Kidney capillary endothelial cell (primary cell): ENCODE results near the gene LAIR1.
"Not testable (repeated sequence)": the region's sequence is repeated elsewhere in the genome, so short reads cannot be mapped to it uniquely, and the experiment has no call there.

Source experiments
- DNase-seq: peaks from one replicate; pipeline ENCODE4 v3.0.0-alpha.2; 2018; ENCODE audit warnings: low spot score

LAIR1 gene, protein sequence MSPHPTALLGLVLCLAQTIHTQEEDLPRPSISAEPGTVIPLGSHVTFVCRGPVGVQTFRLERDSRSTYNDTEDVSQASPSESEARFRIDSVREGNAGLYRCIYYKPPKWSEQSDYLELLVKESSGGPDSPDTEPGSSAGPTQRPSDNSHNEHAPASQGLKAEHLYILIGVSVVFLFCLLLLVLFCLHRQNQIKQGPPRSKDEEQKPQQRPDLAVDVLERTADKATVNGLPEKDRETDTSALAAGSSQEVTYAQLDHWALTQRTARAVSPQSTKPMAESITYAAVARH

DNA sequence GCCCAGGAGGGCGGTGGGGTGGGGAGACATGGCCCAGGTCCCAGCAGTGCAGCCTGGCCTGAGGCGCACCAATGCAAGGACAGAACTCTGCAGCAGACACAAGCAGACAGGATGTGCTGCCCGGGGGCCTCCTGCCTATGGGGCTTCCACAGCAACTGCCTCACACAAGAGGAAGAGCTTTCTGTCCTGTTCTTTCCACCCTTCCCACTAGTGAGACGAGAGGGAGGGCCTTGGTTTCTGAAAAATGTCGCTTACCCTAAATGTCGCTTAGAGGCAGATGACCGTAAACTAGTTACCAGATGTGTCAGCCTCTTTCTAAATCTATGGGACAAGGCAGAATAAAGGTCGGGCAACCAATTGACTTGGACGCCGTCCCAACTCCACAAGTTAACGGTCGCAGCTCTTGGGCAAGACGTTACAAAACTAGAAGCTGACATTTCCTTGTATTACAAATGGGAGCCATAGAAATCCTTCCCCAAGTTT, at the start of gene LAIR1:
LAIR1 (minus strand) TSS at position 157 of the 483 bp plus-strand sequence; CDS start at position 30, 127 bp downstream.
- DNase-seq = no peak

DNA sequence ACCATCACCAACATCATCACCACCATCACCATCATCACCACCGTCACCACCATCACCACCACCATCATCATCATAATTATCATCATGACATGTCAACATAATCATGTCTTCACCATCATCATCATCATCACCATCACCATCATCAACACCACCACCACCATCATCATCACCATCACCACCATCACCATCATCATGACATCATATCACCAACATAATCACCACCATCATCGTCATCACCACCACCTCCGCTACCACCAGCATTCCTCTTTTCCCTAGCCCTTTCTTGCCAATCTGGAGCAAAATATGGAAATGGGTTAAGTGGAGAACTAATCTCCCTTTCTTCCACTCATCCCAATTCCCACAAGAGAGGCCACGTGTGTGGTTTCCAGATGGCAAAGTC, 49.4 kb upstream of the LAIR1 start:
- DNase-seq = no peak

DNA sequence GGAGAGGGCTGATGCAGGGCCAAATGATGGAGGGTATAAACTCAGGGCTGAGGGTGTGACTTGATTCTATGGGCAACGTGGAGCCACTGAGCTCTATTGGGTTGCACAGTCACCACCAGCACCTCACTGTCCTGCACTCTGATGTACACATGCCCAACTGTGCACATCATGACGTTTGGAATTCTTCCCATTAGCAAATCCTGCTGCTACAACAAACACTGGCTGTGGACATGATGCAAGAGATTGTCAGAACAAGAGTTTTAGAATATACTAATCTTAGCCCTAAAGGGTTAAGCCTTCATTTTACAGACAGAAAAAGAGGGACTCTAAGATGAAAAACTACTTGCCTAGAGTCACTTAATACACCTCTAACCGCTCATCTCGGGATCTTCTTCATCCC, 48.1 kb upstream of the LAIR1 start:
- no peak for DNase-seq

DNA sequence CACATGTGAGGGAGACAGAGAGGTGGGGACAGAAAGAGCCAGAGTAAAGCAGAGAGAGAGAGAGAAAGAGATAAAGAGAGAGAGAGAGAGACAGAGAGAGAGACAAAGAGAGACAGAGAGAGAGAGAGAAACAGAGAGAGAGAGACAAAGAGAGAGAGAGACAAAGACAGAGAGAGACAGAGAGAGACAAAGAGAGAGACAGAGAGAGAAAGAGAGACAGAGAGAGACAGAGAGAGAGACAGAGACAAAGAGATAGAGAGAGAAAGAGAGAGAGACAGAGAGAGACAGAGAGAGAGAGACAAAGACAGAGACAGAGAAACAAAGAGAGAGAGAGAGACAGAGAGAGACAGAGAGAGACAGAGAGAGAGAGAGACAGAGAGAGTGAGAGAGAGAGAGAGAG, 46.3 kb upstream of the LAIR1 start:
- DNase-seq = no peak

DNA sequence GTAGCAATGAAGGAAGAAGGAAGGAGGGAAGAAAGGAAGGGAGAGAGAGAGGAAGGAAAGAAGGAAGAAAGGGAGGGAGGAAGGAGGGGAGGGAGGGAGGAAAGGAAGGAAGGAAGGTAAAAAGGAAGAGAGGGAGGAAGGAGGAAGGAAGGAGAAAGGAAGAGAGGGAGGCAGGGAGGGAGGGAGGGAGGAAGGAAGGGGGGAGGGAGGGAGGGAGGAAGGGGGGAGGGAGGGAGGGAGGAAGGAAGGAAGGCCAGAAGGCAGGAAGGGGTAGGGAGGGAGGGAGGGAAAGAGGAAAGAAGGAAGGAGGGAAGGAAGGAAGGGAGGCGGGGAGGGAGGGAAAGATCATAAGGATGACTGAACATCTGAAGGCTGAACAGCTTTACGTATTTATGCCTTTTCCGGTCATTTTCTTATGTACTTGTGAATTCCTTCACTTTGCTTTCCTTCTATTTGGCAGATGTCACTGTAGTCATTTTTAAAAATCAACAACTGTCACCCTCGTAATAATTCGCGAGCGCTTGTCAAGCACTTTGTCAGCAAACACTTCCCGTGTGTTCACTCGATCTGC, 43.8 kb upstream of the LAIR1 start:
- no peak for DNase-seq

DNA sequence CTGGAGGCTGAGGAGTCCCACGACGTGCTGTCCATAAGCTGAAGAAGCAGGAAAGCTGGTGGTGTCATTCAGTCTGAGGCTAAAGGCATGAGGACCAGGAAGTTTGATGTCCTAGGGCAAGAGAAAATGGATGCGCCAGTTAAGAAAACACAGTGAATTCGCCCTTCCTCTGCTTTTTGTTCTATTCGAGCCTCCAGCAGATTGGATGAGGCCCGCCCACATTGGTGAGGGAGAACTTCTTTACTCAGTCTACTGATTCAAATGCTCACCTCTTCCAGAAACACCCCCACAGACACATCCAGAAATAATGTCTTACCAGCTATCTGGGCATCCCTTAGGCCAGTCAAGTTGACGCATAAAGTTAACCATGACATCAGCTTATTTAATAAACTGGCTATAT, 43.0 kb upstream of the LAIR1 start:
- DNase-seq = no peak

DNA sequence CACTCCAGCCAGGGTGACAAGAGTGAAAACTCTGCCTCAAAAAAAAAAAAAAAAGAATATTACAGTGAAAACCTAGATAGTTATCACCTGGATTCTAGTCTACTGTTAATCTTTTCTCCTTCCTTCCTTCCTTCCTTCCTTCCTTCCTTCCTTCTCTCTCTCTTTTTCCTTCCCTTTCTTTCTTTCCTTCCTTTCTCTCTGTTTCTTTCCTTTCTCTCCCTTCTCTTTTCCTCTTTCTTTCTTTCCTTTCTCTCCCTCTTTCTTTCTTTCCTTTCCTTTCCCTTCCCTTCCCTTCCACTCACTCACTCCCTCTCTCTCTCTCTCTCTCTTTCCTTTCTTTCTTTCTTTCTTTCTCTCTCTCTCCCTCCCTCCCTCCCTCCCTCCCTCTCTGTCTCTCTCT, 40.9 kb upstream of the LAIR1 start:
- no peak for DNase-seq

DNA sequence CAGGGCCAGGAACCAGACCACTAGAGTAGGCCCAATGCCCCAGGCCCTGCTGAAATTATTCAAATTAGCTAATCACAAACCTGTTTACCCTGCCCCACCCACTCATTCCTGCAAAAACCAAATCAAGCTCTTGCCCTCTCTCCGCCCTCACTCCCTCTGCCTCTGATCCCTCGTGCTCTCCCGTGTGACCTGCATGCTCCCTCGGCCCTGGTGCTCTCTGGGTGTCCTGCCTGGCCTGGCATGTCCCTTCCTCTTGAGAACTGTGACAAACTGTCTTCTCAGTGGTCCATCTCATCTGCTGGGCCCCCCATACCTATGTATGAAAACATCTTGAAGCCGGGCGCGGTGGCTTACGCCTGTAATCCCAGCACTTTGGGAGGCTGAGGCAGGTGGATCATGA, 38.3 kb upstream of the LAIR1 start:
- no peak for DNase-seq

DNA sequence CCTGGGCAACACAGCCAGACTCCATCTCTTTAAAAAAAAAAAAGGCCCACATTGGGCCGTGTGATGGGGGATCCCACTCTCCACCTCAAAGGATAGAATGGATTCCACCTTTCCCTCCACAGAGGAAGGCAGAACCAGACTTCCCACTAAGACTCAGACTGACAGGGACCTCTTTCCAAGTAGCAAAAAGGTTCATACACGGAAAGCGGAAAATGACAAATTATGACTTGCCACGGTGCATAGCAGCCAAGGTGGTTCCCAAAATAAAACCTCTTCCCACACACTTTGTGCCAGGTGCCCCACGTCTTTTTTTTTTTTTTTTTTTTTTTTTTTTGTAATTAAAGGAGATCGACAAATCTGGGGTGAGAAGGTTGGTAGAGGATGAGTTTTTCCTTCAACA, 36.2 kb upstream of the LAIR1 start:
- no peak for DNase-seq

DNA sequence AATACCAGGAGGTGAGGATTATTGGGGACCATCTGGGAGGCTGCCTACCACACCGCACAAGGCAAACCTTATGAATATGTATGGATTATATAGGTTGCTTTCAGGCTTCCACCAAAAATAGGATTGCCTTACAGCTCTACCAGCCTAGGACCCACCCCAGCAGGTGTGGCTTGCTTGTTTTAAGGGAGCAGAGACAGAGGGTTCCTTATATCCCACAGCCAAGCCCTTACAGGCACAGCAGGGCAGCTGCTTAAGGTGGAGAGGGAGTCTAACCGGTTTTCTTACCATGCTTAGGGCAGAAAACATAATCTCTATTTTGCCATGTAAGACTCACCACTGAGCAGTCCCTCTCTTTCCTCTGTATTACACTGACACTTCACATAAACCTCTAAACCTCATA, 34.5 kb upstream of the LAIR1 start:
- no peak for DNase-seq

DNA sequence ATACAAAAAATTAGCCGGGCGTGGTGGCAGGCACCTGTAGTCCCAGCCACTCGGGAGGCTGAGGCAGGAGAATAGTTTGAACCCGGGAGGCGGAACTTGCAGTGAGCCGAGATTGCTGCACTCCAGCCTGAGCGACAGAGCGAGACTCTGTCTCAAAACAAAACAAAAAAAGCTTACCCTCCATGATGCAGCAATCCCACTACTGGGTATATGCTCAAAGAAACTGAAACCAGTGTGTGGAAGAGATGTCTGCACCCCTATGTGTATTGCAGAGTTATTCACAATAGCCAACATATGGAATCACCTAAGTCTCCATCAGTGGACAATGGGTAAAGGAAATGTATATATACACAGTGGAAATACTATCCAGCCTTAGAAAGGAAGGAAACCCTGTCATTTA, 31.0 kb upstream of the LAIR1 start:
- no peak for DNase-seq

DNA sequence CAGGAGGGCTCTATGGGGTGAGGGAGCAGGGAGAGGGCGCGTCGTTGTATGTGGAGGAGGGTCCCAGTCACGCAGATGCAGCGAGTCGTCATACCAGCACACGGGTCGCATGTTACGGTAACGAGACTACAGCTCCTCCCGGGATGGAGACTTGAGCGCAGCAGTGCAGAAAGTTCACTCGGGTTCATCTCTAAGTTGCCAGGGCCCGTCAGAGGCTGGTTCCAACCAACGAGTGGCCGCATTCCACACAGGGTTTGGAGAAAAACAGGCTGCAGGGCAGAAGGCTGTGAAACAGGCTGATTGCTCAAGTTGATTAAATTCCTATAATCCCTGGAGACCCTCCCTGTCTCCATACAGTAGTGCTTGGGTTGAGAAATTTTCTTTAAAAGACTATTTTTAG, 28.6 kb upstream of the LAIR1 start:
- no peak for DNase-seq

DNA sequence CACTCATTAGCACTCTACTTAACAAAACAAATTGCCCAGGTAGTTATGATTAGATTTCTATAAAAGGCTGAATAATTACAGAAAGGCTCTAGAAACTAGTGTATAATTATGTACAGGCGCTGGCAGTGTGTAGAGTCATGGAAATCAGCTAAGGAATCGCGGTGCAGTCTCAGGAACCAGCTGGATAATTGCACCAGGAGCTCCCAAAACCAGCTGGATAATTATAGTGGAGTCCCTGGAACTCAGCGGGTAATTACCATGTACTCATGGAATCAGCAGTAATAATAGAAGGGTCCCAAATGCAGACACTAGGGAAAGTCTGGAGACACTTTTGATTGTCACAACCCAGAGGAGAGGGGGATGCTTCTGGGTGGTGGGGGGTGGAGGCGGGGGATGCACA, 27.4 kb upstream of the LAIR1 start:
- no peak for DNase-seq

DNA sequence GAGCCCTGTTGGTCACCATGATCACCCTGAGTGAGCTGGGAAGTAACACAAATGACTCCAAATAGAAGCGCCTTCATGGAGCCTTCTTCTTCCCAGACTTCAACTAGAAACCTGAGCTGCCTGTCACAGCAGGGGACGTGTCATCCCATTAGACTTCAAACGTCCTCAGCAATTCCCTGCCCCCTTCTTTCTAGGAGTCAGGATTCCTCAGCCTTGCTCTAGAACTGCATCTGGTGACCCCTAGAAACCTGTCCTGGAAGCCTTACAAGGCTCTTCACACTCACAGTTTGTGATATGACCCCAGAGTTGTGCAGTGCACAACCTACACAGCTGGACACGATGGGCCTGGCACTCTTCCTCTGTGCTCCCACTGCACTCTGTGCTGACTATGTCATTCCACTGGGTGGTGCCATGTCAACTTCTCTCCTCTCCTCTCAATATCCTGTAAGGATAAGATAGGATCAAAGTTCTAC, 26.9 kb upstream of the LAIR1 start:
- no peak for DNase-seq

DNA sequence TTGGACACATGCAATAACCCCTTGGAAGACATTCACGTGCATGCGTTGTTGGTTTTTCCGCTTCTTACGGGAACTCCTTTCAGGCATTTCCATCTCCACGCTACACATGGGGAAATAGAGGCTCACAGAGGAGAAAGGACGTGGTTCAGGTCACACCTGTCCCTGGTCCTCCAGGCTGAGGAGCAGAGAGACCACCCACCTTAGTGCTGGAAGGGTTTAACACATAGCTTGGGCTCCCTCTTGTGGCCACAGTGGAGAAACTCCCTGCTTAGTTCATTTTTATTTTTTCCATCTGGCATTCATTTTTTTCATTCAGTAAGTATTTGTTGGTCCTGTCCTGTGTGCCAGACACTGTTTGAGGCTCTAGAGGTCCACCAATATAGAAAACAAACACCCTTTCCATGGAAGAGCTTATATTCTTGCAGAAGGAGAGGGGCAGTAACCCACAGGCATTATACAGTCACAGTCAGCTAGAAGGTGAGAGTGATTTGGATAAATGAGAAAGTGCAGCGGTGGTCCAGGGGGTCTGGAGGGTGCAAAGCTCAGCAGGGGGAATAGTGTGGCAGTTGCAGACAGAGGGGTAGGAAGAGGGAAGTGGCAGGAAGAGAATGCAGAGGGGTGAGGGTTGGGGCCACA, 26.3 kb upstream of the LAIR1 start:
- peak; percentile 50 for DNase-seq

DNA sequence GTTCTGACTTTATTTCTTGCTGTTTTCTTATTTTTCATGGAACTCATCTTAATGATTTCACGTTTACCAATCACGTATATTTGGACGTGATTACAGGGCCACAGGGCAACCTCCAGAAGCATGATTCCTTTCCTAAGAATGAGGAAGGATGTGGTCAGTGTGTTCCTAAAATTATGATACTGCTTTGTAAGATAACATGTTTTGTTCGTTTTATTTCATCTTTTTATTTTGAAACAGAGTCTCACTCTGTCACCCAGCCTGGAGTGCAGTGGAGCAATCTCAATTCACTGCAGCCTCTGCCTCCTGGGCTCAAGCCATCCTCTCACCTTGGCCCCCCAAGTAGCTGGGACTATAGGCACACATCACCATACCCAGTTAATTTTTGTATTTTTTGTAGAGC, 24.8 kb upstream of the LAIR1 start:
- DNase-seq = no peak

DNA sequence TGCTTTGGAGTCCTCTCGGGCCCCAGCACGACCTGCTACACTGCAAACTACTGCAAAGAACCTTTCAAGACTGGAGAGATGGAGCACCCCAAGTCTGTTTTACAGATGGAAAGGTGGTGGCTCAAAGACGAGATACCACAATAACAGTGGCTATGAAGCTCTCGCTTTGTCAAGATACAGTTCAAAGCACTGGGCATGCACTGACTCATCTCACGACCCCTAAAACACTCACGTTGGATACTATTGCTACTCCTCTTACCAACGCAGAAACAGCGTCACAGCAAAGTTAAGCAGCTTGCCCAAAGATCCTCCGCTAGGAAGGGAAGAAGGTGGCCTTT, 24.0 kb upstream of the LAIR1 start:
- DNase-seq = no peak

DNA sequence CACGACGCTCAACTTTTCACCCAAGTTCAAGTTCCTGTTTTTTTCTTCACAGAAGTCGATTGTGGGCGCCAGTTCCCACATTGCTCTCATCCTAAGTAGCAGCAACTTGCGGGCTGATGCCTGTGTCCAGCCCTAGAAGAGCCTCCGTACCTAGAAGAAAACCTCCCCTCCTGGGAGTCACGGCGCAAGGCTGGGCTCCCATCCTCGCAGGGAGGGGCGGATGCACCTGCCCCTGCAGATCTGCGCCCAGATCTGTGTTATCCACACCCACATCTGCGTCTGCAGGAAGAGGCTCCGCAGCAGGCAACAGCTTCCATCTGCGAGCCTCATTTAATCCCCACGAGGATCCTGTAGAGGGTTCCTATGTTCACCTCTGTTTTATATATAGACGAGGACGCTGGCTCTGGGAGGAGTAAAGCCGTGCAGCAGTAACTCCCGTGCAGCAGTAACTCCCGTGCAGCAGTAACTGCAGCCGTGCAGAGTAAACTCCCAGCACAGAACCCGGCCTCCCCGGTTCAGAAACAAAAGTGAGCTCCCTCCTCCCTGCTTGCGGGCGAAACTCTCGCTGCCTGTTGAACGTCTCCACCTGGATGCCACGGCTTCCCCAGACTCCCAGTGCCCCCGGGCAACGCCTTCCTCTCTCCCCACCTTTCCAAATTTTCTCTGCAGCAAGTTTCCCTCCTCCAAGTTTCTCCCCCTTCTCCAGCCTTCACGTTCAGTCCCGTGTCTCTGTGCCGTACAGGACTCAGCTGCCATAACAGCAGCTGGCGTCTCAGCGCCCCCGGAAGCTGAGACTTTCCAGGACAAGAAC, 23.5 kb upstream of the LAIR1 start:
- no peak for DNase-seq

DNA sequence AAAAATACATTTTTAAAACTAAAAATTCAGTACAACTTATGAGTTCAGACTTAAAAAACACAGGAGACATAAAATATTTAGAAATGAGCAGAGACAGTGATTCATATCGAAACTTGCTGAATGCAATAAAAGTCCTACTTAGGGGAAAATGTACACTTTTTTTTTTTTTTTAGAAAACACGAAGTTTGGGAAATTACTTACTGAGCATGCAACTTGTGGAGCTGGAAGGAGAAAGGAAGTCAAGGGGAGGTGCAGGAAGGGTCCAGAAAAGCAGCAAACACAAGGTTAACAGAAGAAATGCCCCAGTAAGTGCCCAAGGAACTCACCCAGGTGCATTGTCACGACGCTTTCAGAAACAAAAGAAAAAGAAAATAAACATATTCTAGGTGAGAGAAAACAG, 18.6 kb upstream of the LAIR1 start:
- DNase-seq = no peak

DNA sequence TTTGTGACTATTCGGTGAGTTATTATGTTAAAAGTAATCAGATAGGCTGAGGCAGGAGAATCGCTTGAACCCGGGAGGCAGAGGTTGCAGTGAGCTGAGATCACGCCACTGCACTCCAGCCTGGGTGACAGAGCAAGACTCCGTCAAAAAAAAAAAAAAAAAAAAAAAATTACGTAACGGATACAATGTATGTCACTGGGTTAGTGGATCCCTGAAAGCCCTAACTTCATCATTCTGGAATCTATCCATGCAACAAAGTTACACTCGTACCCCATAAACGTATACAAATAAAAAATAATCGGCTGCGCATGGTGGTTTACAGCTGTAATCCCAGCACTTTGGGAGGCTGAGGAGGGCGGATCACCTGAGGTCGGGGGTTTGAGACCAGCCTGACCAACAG, 17.3 kb upstream of the LAIR1 start:
- not testable (repeated sequence) for DNase-seq

DNA sequence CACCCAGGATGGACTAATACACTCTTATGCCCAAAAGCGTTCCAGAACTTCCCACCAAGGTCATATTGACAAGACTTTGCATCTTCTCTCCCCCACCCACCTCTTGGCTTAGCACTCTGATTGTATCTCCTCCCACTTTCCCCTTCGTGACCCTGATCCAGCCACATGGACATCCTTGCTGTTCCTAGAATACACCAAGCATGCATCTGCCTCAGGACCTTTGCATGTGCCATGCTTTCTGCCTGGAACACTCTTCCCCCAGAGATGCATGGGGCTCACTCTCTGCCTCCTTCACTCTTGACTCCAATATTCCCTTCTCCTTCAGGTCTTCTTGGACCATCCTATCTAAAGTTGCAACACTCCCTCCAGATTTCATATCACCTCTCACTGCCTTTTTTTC, 16.2 kb upstream of the LAIR1 start:
- no peak for DNase-seq

DNA sequence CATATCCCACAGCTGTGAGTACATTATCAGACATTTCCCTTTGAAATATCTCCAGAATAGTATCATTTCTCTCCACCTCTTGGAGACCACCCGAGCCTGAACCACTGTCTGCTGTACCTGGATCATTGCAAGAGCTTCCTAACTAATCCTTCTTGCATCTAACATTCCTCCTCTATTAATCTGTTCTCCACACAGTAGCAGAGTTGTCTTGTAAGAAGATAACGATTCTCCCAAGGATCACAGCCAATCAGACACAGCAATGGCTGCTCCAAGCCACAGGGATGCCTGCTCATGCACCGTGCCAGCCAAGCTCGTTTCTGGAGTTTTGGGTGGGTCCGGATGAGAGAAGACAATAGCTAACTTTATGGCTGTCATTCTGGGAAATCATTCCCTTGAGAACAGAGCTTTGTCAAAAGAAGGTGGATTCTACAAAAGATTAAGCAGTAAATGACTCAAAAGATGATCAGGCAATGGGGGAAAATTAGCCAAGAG, 14.5 kb upstream of the LAIR1 start:
- DNase-seq = no peak
